Measurements from ENCODE around the gene ATG7.
A peak's percentile ranks its signal among the peaks of the same experiment; 100 is the strongest.

ATG7 gene

GRCh38 chr3:11382146-11382745 lies 110.0 kb downstream of the ATG7 start:
- peaks cover 4 to 8% of the 10 kb centered on the region in 2 donors for H3K36me3 ChIP-seq (ENCODE audit: control insufficient read depth in 2 of 2, insufficient read depth in 2 of 2, low read length in 2 of 2)
- no peaks in the 10 kb centered on the region for H3K27me3 ChIP-seq (ENCODE audit: control insufficient read depth in 2 of 2, insufficient read depth in 2 of 2, low read length in 2 of 2)
- no peak overlapping the region for H3K4me3 ChIP-seq (ENCODE audit: low read length in 2 of 2)
- H3K9me3 ChIP-seq (ENCODE audit: control insufficient read depth in 2 of 2, low read length in 2 of 2) = no peaks in the 10 kb centered on the region
- H3K9ac ChIP-seq (ENCODE audit: low read depth in 1 of 2, low read length in 2 of 2) = no peak overlapping the region
- peaks cover 0 to 14% of the 10 kb centered on the region in 2 donors for H3K4me1 ChIP-seq (ENCODE audit: control insufficient read depth in 2 of 2, insufficient read depth in 2 of 2, low read length in 2 of 2)
- no peak overlapping the region for H3K27ac ChIP-seq (ENCODE audit: low read depth in 2 of 2, low read length in 2 of 2)

DNA sequence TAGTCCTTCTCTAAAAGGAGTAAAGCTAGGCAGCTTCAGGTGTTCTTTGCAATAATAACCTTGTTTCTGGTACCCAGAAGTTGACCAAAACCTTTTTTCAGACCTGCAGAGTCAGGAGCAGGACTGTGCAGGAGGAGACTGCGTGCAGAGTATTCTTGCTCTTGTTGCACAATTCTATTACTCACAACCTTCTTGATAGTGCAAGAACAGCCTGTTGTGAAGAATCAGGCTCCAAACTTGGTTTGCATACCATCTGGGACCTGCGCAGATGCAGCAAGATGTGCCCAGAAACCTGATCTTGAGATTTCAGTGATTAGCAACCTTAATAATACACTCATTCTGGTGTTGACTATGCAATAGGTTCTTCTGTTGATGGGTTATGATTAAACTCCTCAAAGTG lies 111.9 kb downstream of the ATG7 start:
- Histone ChIP-seq H3K4me3 (ENCODE audit: low read length in 2 of 2) (no peak overlapping the region), H3K9me3 (ENCODE audit: control insufficient read depth in 2 of 2, low read length in 2 of 2) (no peaks in the 10 kb centered on the region), H3K27ac (ENCODE audit: low read depth in 2 of 2, low read length in 2 of 2) (no peak overlapping the region), H3K9ac (ENCODE audit: low read depth in 1 of 2, low read length in 2 of 2) (no peak overlapping the region), H3K27me3 (ENCODE audit: control insufficient read depth in 2 of 2, insufficient read depth in 2 of 2, low read length in 2 of 2) (no peaks in the 10 kb centered on the region), H3K4me1 (ENCODE audit: control insufficient read depth in 2 of 2, insufficient read depth in 2 of 2, low read length in 2 of 2) (peaks cover 0 to 14% of the 10 kb centered on the region in 2 donors), H3K36me3 (ENCODE audit: control insufficient read depth in 2 of 2, insufficient read depth in 2 of 2, low read length in 2 of 2) (peaks cover 4 to 8% of the 10 kb centered on the region in 2 donors)

GRCh38 chr3:11385326-11385725 lies 113.1 kb downstream of the ATG7 start:
- H3K4me3 ChIP-seq (ENCODE audit: low read length in 2 of 2) = no peak overlapping the region
- no peak overlapping the region for H3K27ac ChIP-seq (ENCODE audit: low read depth in 2 of 2, low read length in 2 of 2)
- peaks cover 3% of the 10 kb centered on the region in 2 donors for H3K36me3 ChIP-seq (ENCODE audit: control insufficient read depth in 2 of 2, insufficient read depth in 2 of 2, low read length in 2 of 2)
- peaks cover 0 to 15% of the 10 kb centered on the region in 2 donors for H3K4me1 ChIP-seq (ENCODE audit: control insufficient read depth in 2 of 2, insufficient read depth in 2 of 2, low read length in 2 of 2)
- H3K9ac ChIP-seq (ENCODE audit: low read depth in 1 of 2, low read length in 2 of 2) = no peak overlapping the region
- no peaks in the 10 kb centered on the region for H3K9me3 ChIP-seq (ENCODE audit: control insufficient read depth in 2 of 2, low read length in 2 of 2)
- no peaks in the 10 kb centered on the region for H3K27me3 ChIP-seq (ENCODE audit: control insufficient read depth in 2 of 2, insufficient read depth in 2 of 2, low read length in 2 of 2)

GRCh38 chr3:11385891-11386290 lies 113.7 kb downstream of the ATG7 start:
- Histone ChIP-seq H3K36me3 (ENCODE audit: control insufficient read depth in 2 of 2, insufficient read depth in 2 of 2, low read length in 2 of 2) (peaks cover 0 to 3% of the 10 kb centered on the region in 2 donors), H3K4me3 (ENCODE audit: low read length in 2 of 2) (no peak overlapping the region), H3K4me1 (ENCODE audit: control insufficient read depth in 2 of 2, insufficient read depth in 2 of 2, low read length in 2 of 2) (peaks cover 3 to 19% of the 10 kb centered on the region in 2 donors), H3K27ac (ENCODE audit: low read depth in 2 of 2, low read length in 2 of 2) (no peak overlapping the region), H3K9ac (ENCODE audit: low read depth in 1 of 2, low read length in 2 of 2) (no peak overlapping the region), H3K27me3 (ENCODE audit: control insufficient read depth in 2 of 2, insufficient read depth in 2 of 2, low read length in 2 of 2) (no peaks in the 10 kb centered on the region), H3K9me3 (ENCODE audit: control insufficient read depth in 2 of 2, low read length in 2 of 2) (no peaks in the 10 kb centered on the region)

DNA sequence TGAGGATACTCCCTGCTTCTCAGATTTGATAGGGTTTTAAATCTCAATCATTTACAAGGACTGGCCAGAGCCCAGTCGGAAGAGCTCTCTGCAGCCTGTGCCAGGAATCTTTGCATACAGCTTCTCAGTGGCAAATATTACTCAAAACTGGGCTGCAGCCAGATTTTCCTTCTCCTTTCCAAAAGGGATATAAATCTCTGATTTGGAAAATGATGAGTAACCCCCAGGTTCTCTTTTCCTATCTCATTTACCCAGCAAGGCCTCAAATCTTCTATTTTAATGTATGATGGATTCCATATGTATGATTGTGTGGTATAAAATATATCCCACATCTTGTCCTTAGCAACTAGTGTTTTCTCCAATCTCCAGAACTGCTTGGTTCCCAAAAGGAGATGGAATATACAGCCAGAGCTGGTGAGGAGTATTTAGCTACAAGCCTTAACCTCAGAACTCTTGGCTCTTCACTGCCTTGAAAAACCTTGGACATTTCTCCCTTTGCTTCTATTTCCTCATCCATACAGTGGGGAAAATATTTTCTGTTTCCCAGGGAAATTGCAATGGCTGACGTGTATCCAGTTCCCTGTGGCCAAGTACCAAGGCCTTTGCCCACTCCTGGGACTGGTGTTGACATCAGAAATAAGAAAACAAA lies 114.4 kb downstream of the ATG7 start:
- H3K27ac ChIP-seq (ENCODE audit: low read depth in 2 of 2, low read length in 2 of 2) = no peak overlapping the region
- H3K9me3 ChIP-seq (ENCODE audit: control insufficient read depth in 2 of 2, low read length in 2 of 2) = no peaks in the 10 kb centered on the region
- H3K36me3 ChIP-seq (ENCODE audit: control insufficient read depth in 2 of 2, insufficient read depth in 2 of 2, low read length in 2 of 2) = peaks cover 0 to 1% of the 10 kb centered on the region in 2 donors
- H3K4me3 ChIP-seq (ENCODE audit: low read length in 2 of 2) = no peak overlapping the region
- no peaks in the 10 kb centered on the region for H3K27me3 ChIP-seq (ENCODE audit: control insufficient read depth in 2 of 2, insufficient read depth in 2 of 2, low read length in 2 of 2)
- H3K9ac ChIP-seq (ENCODE audit: low read depth in 1 of 2, low read length in 2 of 2) = no peak overlapping the region
- H3K4me1 ChIP-seq (ENCODE audit: control insufficient read depth in 2 of 2, insufficient read depth in 2 of 2, low read length in 2 of 2) = peaks cover 3 to 25% of the 10 kb centered on the region in 2 donors

DNA sequence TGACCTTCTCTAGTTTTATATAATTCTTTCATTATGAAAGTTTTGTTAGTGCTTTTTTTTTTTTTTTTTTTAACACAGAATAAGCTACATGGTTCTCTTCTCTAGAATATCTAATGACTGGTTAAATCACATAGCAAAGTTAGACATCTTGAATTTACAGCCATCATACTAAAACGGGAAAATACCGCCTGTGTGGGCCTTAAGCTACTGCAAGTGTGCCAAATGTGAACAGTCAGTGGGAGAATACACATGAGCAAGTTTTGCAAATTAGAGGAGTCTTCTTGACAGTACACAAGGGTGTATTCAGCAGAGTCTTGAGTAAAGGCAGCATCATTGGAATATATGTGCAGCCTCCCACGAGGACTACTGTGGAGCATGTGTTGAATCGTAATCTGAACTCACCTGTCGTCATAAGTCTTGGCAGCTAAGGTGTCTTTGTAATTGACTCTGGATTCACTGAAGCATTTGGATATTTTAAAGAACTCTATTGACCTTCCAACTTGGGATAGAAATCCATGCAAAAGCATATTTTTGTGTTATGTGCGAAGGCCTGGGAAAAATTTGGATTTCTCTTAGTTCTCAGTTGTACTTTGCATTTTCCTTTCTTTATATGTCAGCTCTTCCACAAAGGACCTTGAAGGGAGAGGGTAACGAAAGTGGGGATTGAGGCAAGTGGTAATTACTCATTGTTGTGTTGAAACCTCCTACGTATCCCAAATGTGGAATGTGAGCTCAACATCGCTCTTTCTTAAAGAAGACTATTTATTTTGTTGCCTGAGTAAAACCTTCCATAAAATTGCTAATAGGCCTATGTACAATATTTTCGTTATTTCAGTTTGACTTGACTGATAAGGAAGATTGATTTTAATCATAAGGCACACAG lies 117.4 kb downstream of the ATG7 start:
- no peak overlapping the region for H3K4me3 ChIP-seq (ENCODE audit: low read length in 2 of 2)
- H3K9ac ChIP-seq (ENCODE audit: low read depth in 1 of 2, low read length in 2 of 2) = no peak overlapping the region
- no peaks in the 10 kb centered on the region for H3K9me3 ChIP-seq (ENCODE audit: control insufficient read depth in 2 of 2, low read length in 2 of 2)
- H3K27me3 ChIP-seq (ENCODE audit: control insufficient read depth in 2 of 2, insufficient read depth in 2 of 2, low read length in 2 of 2) = no peaks in the 10 kb centered on the region
- H3K4me1 ChIP-seq (ENCODE audit: control insufficient read depth in 2 of 2, insufficient read depth in 2 of 2, low read length in 2 of 2) = peaks cover 3 to 35% of the 10 kb centered on the region in 2 donors
- no peaks in the 10 kb centered on the region for H3K36me3 ChIP-seq (ENCODE audit: control insufficient read depth in 2 of 2, insufficient read depth in 2 of 2, low read length in 2 of 2)
- H3K27ac ChIP-seq (ENCODE audit: low read depth in 2 of 2, low read length in 2 of 2) = no peak overlapping the region

- H3K27ac ChIP-seq (ENCODE audit: low read depth in 2 of 2, low read length in 2 of 2) = peak overlapping the region in 1 of 2 donors; percentile 26
Observed at GRCh38 chr3:11390411-11391131, 118.4 kb downstream of the ATG7 start.

GRCh38 chr3:11391174-11391879 lies 119.1 kb downstream of the ATG7 start:
- Histone ChIP-seq H3K36me3 (ENCODE audit: control insufficient read depth in 2 of 2, insufficient read depth in 2 of 2, low read length in 2 of 2) (no peaks in the 10 kb centered on the region), H3K9me3 (ENCODE audit: control insufficient read depth in 2 of 2, low read length in 2 of 2) (no peaks in the 10 kb centered on the region), H3K27me3 (ENCODE audit: control insufficient read depth in 2 of 2, insufficient read depth in 2 of 2, low read length in 2 of 2) (no peaks in the 10 kb centered on the region), H3K4me3 (ENCODE audit: low read length in 2 of 2) (peak overlapping the region; percentile 20 to 23), H3K9ac (ENCODE audit: low read depth in 1 of 2, low read length in 2 of 2) (no peak overlapping the region), H3K4me1 (ENCODE audit: control insufficient read depth in 2 of 2, insufficient read depth in 2 of 2, low read length in 2 of 2) (peaks cover 3 to 27% of the 10 kb centered on the region in 2 donors), H3K27ac (ENCODE audit: low read depth in 2 of 2, low read length in 2 of 2) (peak overlapping the region in 1 of 2 donors; percentile 24)

More at GRCh38 chr3:11390411-11391131, 118.4 kb downstream of the ATG7 start:
- Histone ChIP-seq H3K27me3 (ENCODE audit: control insufficient read depth in 2 of 2, insufficient read depth in 2 of 2, low read length in 2 of 2) (no peaks in the 10 kb centered on the region), H3K9me3 (ENCODE audit: control insufficient read depth in 2 of 2, low read length in 2 of 2) (no peaks in the 10 kb centered on the region), H3K4me1 (ENCODE audit: control insufficient read depth in 2 of 2, insufficient read depth in 2 of 2, low read length in 2 of 2) (peaks cover 3 to 34% of the 10 kb centered on the region in 2 donors), H3K4me3 (ENCODE audit: low read length in 2 of 2) (peak overlapping the region in 1 of 2 donors; percentile 23), H3K36me3 (ENCODE audit: control insufficient read depth in 2 of 2, insufficient read depth in 2 of 2, low read length in 2 of 2) (no peaks in the 10 kb centered on the region), H3K9ac (ENCODE audit: low read depth in 1 of 2, low read length in 2 of 2) (no peak overlapping the region)

GRCh38 chr3:11392014-11392859 lies 120.0 kb downstream of the ATG7 start:
- no peaks in the 10 kb centered on the region for H3K27me3 ChIP-seq (ENCODE audit: control insufficient read depth in 2 of 2, insufficient read depth in 2 of 2, low read length in 2 of 2)
- H3K4me1 ChIP-seq (ENCODE audit: control insufficient read depth in 2 of 2, insufficient read depth in 2 of 2, low read length in 2 of 2) = peaks cover 3 to 22% of the 10 kb centered on the region in 2 donors
- no peaks in the 10 kb centered on the region for H3K9me3 ChIP-seq (ENCODE audit: control insufficient read depth in 2 of 2, low read length in 2 of 2)
- no peak overlapping the region for H3K4me3 ChIP-seq (ENCODE audit: low read length in 2 of 2)
- no peak overlapping the region for H3K9ac ChIP-seq (ENCODE audit: low read depth in 1 of 2, low read length in 2 of 2)
- H3K36me3 ChIP-seq (ENCODE audit: control insufficient read depth in 2 of 2, insufficient read depth in 2 of 2, low read length in 2 of 2) = no peaks in the 10 kb centered on the region
- H3K27ac ChIP-seq (ENCODE audit: low read depth in 2 of 2, low read length in 2 of 2) = peak overlapping the region in 1 of 2 donors; percentile 24

All from mucosa of rectum (tissue), 2 donors.